Stimulated activated naive CD8-positive, alpha-beta T cell treated with anti-CD3 and anti-CD28 coated beads, Interleukin-15, Interleukin-2, amounts not matched to agents 100 U/mL and 50 U/mL, for 24 hours (primary cell): ENCODE results near the gene PDCD5.
"Not testable (repeated sequence)": the region's sequence is repeated elsewhere in the genome, so short reads cannot be mapped to it uniquely, and the experiment has no call there.

ENCODE experiments used
- ATAC-seq: fragments of 150-1000 bp; cut with Tn5 transposase; one replicate; pipeline ENCODE4 v1.10.0; 2021
- DNase-seq: peaks from one replicate; pipeline ENCODE4 v3.0.0; 2021

PDCD5 gene

GRCh38 chr19:32576790-32577189, 4.2 kb upstream of the PDCD5 start:
- DNase-seq (no peak), ATAC-seq (no peak)

- ATAC-seq = peak; percentile 4
- DNase-seq = no peak
Observed at GRCh38 chr19:32580353-32580900, 563 bp upstream of the PDCD5 start.

- DNase-seq (peak; percentile 20), ATAC-seq (no peak)
Observed at GRCh38 chr19:32581705-32582179, 752 bp downstream of the PDCD5 start.

- not testable (repeated sequence) for ATAC-seq, DNase-seq
Observed at GRCh38 chr19:32587747-32588504, 6.9 kb downstream of the PDCD5 start.

- no peak for DNase-seq
- ATAC-seq = no peak
Observed at GRCh38 chr19:32594021-32594420, 13.0 kb downstream of the PDCD5 start.

- ATAC-seq (no peak), DNase-seq (no peak)
Observed at GRCh38 chr19:32595491-32595890, 14.5 kb downstream of the PDCD5 start.

GRCh38 chr19:32598022-32598421, 17.0 kb downstream of the PDCD5 start:
- DNase-seq = no peak
- ATAC-seq = no peak

GRCh38 chr19:32599258-32599657, 18.3 kb downstream of the PDCD5 start:
- ATAC-seq (peak; percentile 86), DNase-seq (no peak)

GRCh38 chr19:32599736-32600157, 18.8 kb downstream of the PDCD5 start:
- DNase-seq = peak; percentile 45
- ATAC-seq = no peak

GRCh38 chr19:32603961-32604360, 23.0 kb downstream of the PDCD5 start:
- DNase-seq = no peak

GRCh38 chr19:32605544-32605943, 24.6 kb downstream of the PDCD5 start:
- no peak for ATAC-seq
- no peak for DNase-seq

More at GRCh38 chr19:32603961-32604360, 23.0 kb downstream of the PDCD5 start:
- ATAC-seq = no peak

- ATAC-seq = no peak
- DNase-seq = no peak
Observed at GRCh38 chr19:32606289-32606688, 25.3 kb downstream of the PDCD5 start.

- DNase-seq (no peak), ATAC-seq (no peak)
Observed at GRCh38 chr19:32607479-32607878, 26.5 kb downstream of the PDCD5 start.

GRCh38 chr19:32611161-32611560, 30.2 kb downstream of the PDCD5 start:
- no peak for DNase-seq
- ATAC-seq = no peak

GRCh38 chr19:32613008-32613407, 32.0 kb downstream of the PDCD5 start:
- no peak for DNase-seq
- ATAC-seq = no peak

- DNase-seq (no peak), ATAC-seq (no peak)
Observed at GRCh38 chr19:32614916-32615315, 33.9 kb downstream of the PDCD5 start.

GRCh38 chr19:32615569-32615968, 34.6 kb downstream of the PDCD5 start:
- ATAC-seq = no peak
- no peak for DNase-seq

GRCh38 chr19:32619051-32619685, 38.2 kb downstream of the PDCD5 start:
- ATAC-seq = no peak

GRCh38 chr19:32622002-32622401, 41.0 kb downstream of the PDCD5 start:
- DNase-seq (no peak), ATAC-seq (no peak)

More at GRCh38 chr19:32619051-32619685, 38.2 kb downstream of the PDCD5 start:
- DNase-seq = no peak

- DNase-seq = no peak
- no peak for ATAC-seq
Observed at GRCh38 chr19:32624410-32624809, 43.4 kb downstream of the PDCD5 start.

- ATAC-seq (no peak), DNase-seq (no peak)
Observed at GRCh38 chr19:32626969-32627368, 46.0 kb downstream of the PDCD5 start.

- DNase-seq = no peak
- no peak for ATAC-seq
Observed at GRCh38 chr19:32627714-32628270, 46.8 kb downstream of the PDCD5 start.

- no peak for DNase-seq
- no peak for ATAC-seq
Observed at GRCh38 chr19:32630338-32630737, 49.3 kb downstream of the PDCD5 start.
